NCI-H146 treated with DMSO at 0.1 percent for 48 hours (cell line): ENCODE measurements around the gene IL11.

Experiments used
- DNase-seq: peaks from one replicate; lab custom pipeline; 2025; ENCODE audit not compliant: unreplicated experiment; lab: John Stamatoyannopoulos, UW

Gene IL11

GRCh38 chr19:55353803-55354697 lies 16.2 kb downstream of the IL11 start:
- DNase-seq = peak; percentile 42

- DNase-seq = no peak
Observed at GRCh38 chr19:55353356-55353802, 16.9 kb downstream of the IL11 start.

GRCh38 chr19:55352549-55353145 lies 17.6 kb downstream of the IL11 start:
- no peak for DNase-seq

GRCh38 chr19:55352040-55352439 lies 18.2 kb downstream of the IL11 start:
- no peak for DNase-seq

- no peak for DNase-seq
Observed at GRCh38 chr19:55350620-55351315, 19.5 kb downstream of the IL11 start.

GRCh38 chr19:55348317-55349034 lies 21.8 kb downstream of the IL11 start:
- no peak for DNase-seq

- DNase-seq = no peak
Observed at GRCh38 chr19:55347442-55348009, 22.7 kb downstream of the IL11 start.

- DNase-seq = no peak
Observed at GRCh38 chr19:55346725-55347441, 23.4 kb downstream of the IL11 start.

GRCh38 chr19:55345818-55346724 lies 24.2 kb downstream of the IL11 start:
- DNase-seq = no peak

- no peak for DNase-seq
Observed at GRCh38 chr19:55345101-55345817, 25.0 kb downstream of the IL11 start.

- DNase-seq = no peak
Observed at GRCh38 chr19:55344444-55344843, 25.8 kb downstream of the IL11 start.

- DNase-seq = no peak
Observed at GRCh38 chr19:55341595-55342531, 28.4 kb downstream of the IL11 start.

- DNase-seq = peak; percentile 83
Observed at GRCh38 chr19:55341171-55341588, 29.1 kb downstream of the IL11 start.

GRCh38 chr19:55340784-55341147 lies 29.5 kb downstream of the IL11 start:
- no peak for DNase-seq

GRCh38 chr19:55339889-55340783 lies 30.1 kb downstream of the IL11 start:
- peak; percentile 74 for DNase-seq

- DNase-seq = peak; percentile 100
Observed at GRCh38 chr19:55339105-55339888, 31.0 kb downstream of the IL11 start, which contains the start of gene KMT5C. KMT5C (plus strand) TSS chr19:55339876; CDS start chr19:55341937, 2,061 bp downstream.
